GM18502 (cell line): ENCODE results near the gene ISM2.

Experiments
- ATAC-seq: cut with Tn5 transposase; IDR thresholded peaks from one replicate; pipeline ENCODE4 v1.9.1; 2021; ENCODE audit warnings: mild to moderate bottlenecking; ENCODE audit not compliant: unreplicated experiment, poor library complexity

Gene ISM2

GRCh38 chr14:77470224-77470870, 28.3 kb downstream of the ISM2 start:
- ATAC-seq, result no peak

GRCh38 chr14:77469539-77469938, 29.1 kb downstream of the ISM2 start:
- ATAC-seq, result no peak

- no peak for ATAC-seq
Observed at GRCh38 chr14:77469067-77469505, 29.5 kb downstream of the ISM2 start.

- no peak for ATAC-seq
Observed at GRCh38 chr14:77467801-77468200, 30.8 kb downstream of the ISM2 start.

- ATAC-seq, result no peak
Observed at GRCh38 chr14:77459072-77459723, 39.4 kb downstream of the ISM2 start.

GRCh38 chr14:77458249-77458950, 40.2 kb downstream of the ISM2 start:
- ATAC-seq, result peak; percentile 27

GRCh38 chr14:77457522-77458248, 40.9 kb downstream of the ISM2 start, which contains the start of the genes AHSA1 and VIPAS39:
TSS of gene AHSA1 (plus strand) at chr14:77458093. CDS start at chr14:77458190, 97 bp downstream.
TSS of gene VIPAS39 (minus strand) at chr14:77457601. CDS start at chr14:77454102, 3,499 bp downstream.
- peak; percentile 89 for ATAC-seq

GRCh38 chr14:77457115-77457521, 41.5 kb downstream of the ISM2 start:
- ATAC-seq, result no peak

- ATAC-seq, result no peak
Observed at GRCh38 chr14:77455966-77456640, 42.5 kb downstream of the ISM2 start.

GRCh38 chr14:77442196-77442595, 56.4 kb downstream of the ISM2 start:
- no peak for ATAC-seq

GRCh38 chr14:77439861-77440260, 58.8 kb downstream of the ISM2 start:
- ATAC-seq, result no peak

GRCh38 chr14:77438596-77438995, 60.0 kb downstream of the ISM2 start:
- no peak for ATAC-seq

- no peak for ATAC-seq
Observed at GRCh38 chr14:77436042-77436441, 62.6 kb downstream of the ISM2 start.

GRCh38 chr14:77426396-77426795, 72.2 kb downstream of the ISM2 start:
- no peak for ATAC-seq

- ATAC-seq, result no peak
Observed at GRCh38 chr14:77424862-77425261, 73.8 kb downstream of the ISM2 start.
